SU-DHL-6 (cell line): Measurements from ENCODE around the gene SUPT3H.

Source experiments
- H2AFZ ChIP-seq: fragments of 200-600 bp; sonication (generic); 2 replicates; pipeline ENCODE4 v1.6.1; 2014; ENCODE audit warnings: low read depth, mild to moderate bottlenecking, moderate library complexity, mixed read lengths, antibody characterized with exemption, low read length; ENCODE audit not compliant: severe bottlenecking
- H3F3A ChIP-seq: fragments of 200-600 bp; shearing (Covaris generic); 2 replicates; pipeline ENCODE4 v1.6.0; 2016; ENCODE audit warnings: antibody characterized with exemption, mild to moderate bottlenecking; ENCODE audit not compliant: insufficient read depth
- H3K27ac ChIP-seq: fragments of 200-600 bp; sonication (generic); 2 replicates; pipeline ENCODE4 v1.5.1; 2016; ENCODE audit warnings: low read depth, mild to moderate bottlenecking, low read length, moderate library complexity, mixed read lengths
- H3K27me3 ChIP-seq: fragments of 200-600 bp; sonication (generic), shearing (Covaris generic); 2 replicates; pipeline ENCODE4 v1.6.0; 2014; ENCODE audit warnings: mild to moderate bottlenecking, low read length
- H3K36me3 ChIP-seq: fragments of 200-600 bp; sonication (generic); 2 replicates; pipeline ENCODE4 v1.6.1; 2014; ENCODE audit warnings: mild to moderate bottlenecking, low read length, mixed read lengths
- H3K4me2 ChIP-seq: fragments of 300-600, 200-600 bp; shearing (Covaris generic), sonication (generic); 2 replicates; pipeline ENCODE4 v1.6.0; 2014; ENCODE audit warnings: low read length, low read depth, mild to moderate bottlenecking; ENCODE audit not compliant: poor library complexity, severe bottlenecking
- H3K4me3 ChIP-seq: fragments of 200-600 bp; sonication (generic); 2 replicates; pipeline ENCODE4 v1.5.1; 2014; ENCODE audit warnings: antibody characterized with exemption, low read length, mild to moderate bottlenecking, mixed read lengths; ENCODE audit not compliant: insufficient read depth, poor library complexity, severe bottlenecking
- H3K79me2 ChIP-seq: fragments of 200-600 bp; sonication (generic); 2 replicates; pipeline ENCODE4 v1.6.1; 2014; ENCODE audit warnings: mild to moderate bottlenecking, low read length, moderate library complexity; ENCODE audit not compliant: insufficient read depth
- H3K9ac ChIP-seq: fragments of 200-600 bp; sonication (generic); 2 replicates; pipeline ENCODE4 v1.7.0; 2014; ENCODE audit warnings: mild to moderate bottlenecking, low read length
- H3K9me2 ChIP-seq: fragments of 200-600 bp; sonication (generic); replicated peaks from 2 replicates; pipeline ENCODE4 v1.6.1; 2014; ENCODE audit warnings: low read length; ENCODE audit not compliant: insufficient read depth
- H3K9me3 ChIP-seq: fragments of 200-600 bp; sonication (generic); 2 replicates; pipeline ENCODE4 v1.6.1; 2014; ENCODE audit warnings: low read length, mixed read lengths; ENCODE audit not compliant: insufficient read depth
- H4K20me1 ChIP-seq: fragments of 200-600 bp; sonication (generic); 2 replicates; pipeline ENCODE4 v1.6.1; 2014; ENCODE audit warnings: low read depth, mild to moderate bottlenecking, antibody characterized with exemption, low read length, moderate library complexity, mixed read lengths
- CTCF ChIP-seq: fragments of 200-600 bp; sonication (generic); IDR thresholded peaks from one replicate; pipeline ENCODE4 v1.5.1; 2017; ENCODE audit warnings: antibody characterized with exemption, mild to moderate bottlenecking, low read length, moderate library complexity; ENCODE audit not compliant: insufficient read depth, poor library complexity, severe bottlenecking
- EZH2phosphoT487 ChIP-seq: fragments of 200-600 bp; sonication (generic), shearing (Covaris generic); conservative IDR thresholded peaks from 2 replicates; pipeline ENCODE4 v1.6.1; 2018; ENCODE audit warnings: mild to moderate bottlenecking, antibody characterized with exemption, low read length, moderate library complexity, mixed read lengths

The SUPT3H gene

GRCh38 chr6:45075246-45075645 is 302.5 kb downstream of the SUPT3H start:
- Histone ChIP-seq H3K9ac (no peak overlapping the region), H2AFZ (no peak overlapping the region), H3K9me3 (no peaks in the 10 kb centered on the region), H4K20me1 (peaks cover 5% of the 10 kb centered on the region; the same call in 1 of the 2 replicates), H3K4me2 (no peak overlapping the region), H3K4me3 (no peak overlapping the region), H3F3A (no peaks in the 10 kb centered on the region), H3K79me2 (no peaks in the 10 kb centered on the region), H3K27me3 (no peaks in the 10 kb centered on the region), H3K27ac (no peak overlapping the region), H3K36me3 (no peaks in the 10 kb centered on the region), H3K9me2 (no peaks in the 10 kb centered on the region)
- TF ChIP-seq CTCF (no peak), EZH2phosphoT487 (no peak)

GRCh38 chr6:45074439-45074838 is 303.3 kb downstream of the SUPT3H start:
- no peaks in the 10 kb centered on the region for H3K36me3 ChIP-seq
- H3K79me2 ChIP-seq = no peaks in the 10 kb centered on the region
- H3K27ac ChIP-seq = no peak overlapping the region
- no peaks in the 10 kb centered on the region for H3F3A ChIP-seq
- H3K4me3 ChIP-seq = no peak overlapping the region
- H3K9me3 ChIP-seq = no peaks in the 10 kb centered on the region
- H3K9me2 ChIP-seq = no peaks in the 10 kb centered on the region
- peaks cover 5% of the 10 kb centered on the region; the same call in 1 of the 2 replicates for H4K20me1 ChIP-seq
- no peak overlapping the region for H2AFZ ChIP-seq
- TF ChIP-seq EZH2phosphoT487 (no peak), CTCF (no peak)
- no peak overlapping the region for H3K9ac ChIP-seq
- no peaks in the 10 kb centered on the region for H3K27me3 ChIP-seq
- H3K4me2 ChIP-seq = no peak overlapping the region

GRCh38 chr6:45073771-45074170 is 304.0 kb downstream of the SUPT3H start:
- Histone ChIP-seq H3K36me3 (no peaks in the 10 kb centered on the region), H3K79me2 (no peaks in the 10 kb centered on the region), H3K9me2 (no peaks in the 10 kb centered on the region), H3K4me2 (no peak overlapping the region), H2AFZ (no peak overlapping the region), H4K20me1 (peaks cover 5% of the 10 kb centered on the region; the same call in 1 of the 2 replicates), H3K4me3 (no peak overlapping the region), H3K27me3 (no peaks in the 10 kb centered on the region), H3K9ac (no peak overlapping the region), H3F3A (no peaks in the 10 kb centered on the region), H3K9me3 (no peaks in the 10 kb centered on the region), H3K27ac (no peak overlapping the region)
- TF ChIP-seq EZH2phosphoT487 (no peak), CTCF (no peak)

GRCh38 chr6:45072673-45073072 is 305.1 kb downstream of the SUPT3H start:
- no peak overlapping the region for H3K27ac ChIP-seq
- peaks cover 5% of the 10 kb centered on the region; the same call in 1 of the 2 replicates for H4K20me1 ChIP-seq
- H2AFZ ChIP-seq = no peak overlapping the region
- no peak overlapping the region for H3K4me3 ChIP-seq
- H3K9me2 ChIP-seq = no peaks in the 10 kb centered on the region
- no peaks in the 10 kb centered on the region for H3K36me3 ChIP-seq
- H3K9ac ChIP-seq = no peak overlapping the region
- no peaks in the 10 kb centered on the region for H3K27me3 ChIP-seq
- no peak overlapping the region for H3K4me2 ChIP-seq
- no peaks in the 10 kb centered on the region for H3F3A ChIP-seq
- H3K79me2 ChIP-seq = no peaks in the 10 kb centered on the region
- no peak for TF ChIP-seq CTCF
- TF ChIP-seq EZH2phosphoT487 = no peak
- H3K9me3 ChIP-seq = no peaks in the 10 kb centered on the region
